H1 (cell line): ENCODE results near the gene ITSN1. TPM values are rescaled to one million over a fixed set of nuclear protein-coding genes. Genes with fewer than 3 reads are reported as not detected.
A peak's percentile ranks its signal among the peaks of the same experiment; 100 is the strongest.

Experiments
- CTCF ChIA-PET: fragments of 300-600 bp; sonication (Branson Sonifier 250); formaldehyde crosslinking; loops from one replicate; lab custom pipeline; 2021; ENCODE audit not compliant: partially characterized antibody; lab: Charles Lee
- POLR2A ChIA-PET: fragments of 300-600 bp; sonication (Branson Sonifier 250); formaldehyde crosslinking; loops from one replicate; lab custom pipeline; 2021; ENCODE audit warnings: inconsistent platforms; ENCODE audit not compliant: partially characterized antibody; lab: Charles Lee
- DNase-seq, 2 experiments: peaks; one replicate each; pipeline versions ENCODE4 v3.0.0 to v3.0.0-alpha.2; 2010 to 2022; ENCODE audit warnings: low spot score in 2 of 2, low read depth in 1 of 2, mixed read lengths in 1 of 2
- FAIRE-seq: peaks from 2 replicates; lab custom pipeline; 2011; peaks lifted over from hg19 to GRCh38; lab: Jason Lieb, UNC
- H2AFZ ChIP-seq: 2 replicates; pipeline ENCODE4 v1.8.1; 2012; ENCODE audit warnings: low read length, inconsistent platforms
- H2AK5ac ChIP-seq: 2 replicates; pipeline ENCODE4 v1.6.1; 2013; ENCODE audit warnings: low read depth, low read length
- H2BK120ac ChIP-seq: replicated peaks from 2 replicates; pipeline ENCODE3; 2013; ENCODE audit warnings: low read depth, low read length, inconsistent platforms
- H2BK12ac ChIP-seq: 2 replicates; pipeline ENCODE4 v1.6.1; 2013; ENCODE audit warnings: low read depth, low read length
- H2BK15ac ChIP-seq: 2 replicates; pipeline ENCODE4 v1.6.1; 2013; ENCODE audit warnings: low read length
- H2BK20ac ChIP-seq: 2 replicates; pipeline ENCODE4 v1.6.1; 2013; ENCODE audit warnings: low read length
- H2BK5ac ChIP-seq: 2 replicates; pipeline ENCODE4 v1.6.1; 2013; ENCODE audit warnings: low read depth, low read length
- H3K14ac ChIP-seq: 2 replicates; pipeline ENCODE4 v1.6.1; 2013; ENCODE audit warnings: inconsistent platforms; ENCODE audit not compliant: insufficient read length
- H3K18ac ChIP-seq: 2 replicates; pipeline ENCODE4 v1.6.1; 2013; ENCODE audit warnings: low read length; ENCODE audit errors: extremely low read depth
- H3K23ac ChIP-seq: 2 replicates; pipeline ENCODE4 v1.6.1; 2013; ENCODE audit warnings: inconsistent platforms; ENCODE audit not compliant: insufficient read length
- H3K23me2 ChIP-seq: 2 replicates; pipeline ENCODE4 v1.6.1; 2013; ENCODE audit warnings: low read depth, low read length
- H3K27ac ChIP-seq: 2 replicates; pipeline ENCODE4 v1.6.1; 2011; ENCODE audit warnings: low read depth, low read length, inconsistent platforms
- H3K27me3 ChIP-seq, 4 experiments: replicated peaks in 1 of 4; 1 replicate in 1 of 4; 2 replicates in 3 of 4; pipeline versions ENCODE4 v1.6.1 to v1.8.1; 2011 to 2013; ENCODE audit warnings: low read length in 3 of 4, mild to moderate bottlenecking in 3 of 4, inconsistent platforms in 2 of 4, mixed read lengths in 2 of 4, moderate library complexity in 1 of 4; ENCODE audit not compliant: control insufficient read depth in 3 of 4, insufficient read depth in 3 of 4; ENCODE audit errors: extremely low read depth in 1 of 4
- H3K36me3 ChIP-seq, 4 experiments: 2 replicates each; pipeline versions ENCODE4 v1.6.1 to v1.8.1; 2011 to 2013; ENCODE audit warnings: mild to moderate bottlenecking in 4 of 4, low read length in 3 of 4, moderate library complexity in 2 of 4, control low read depth in 1 of 4, inconsistent platforms in 1 of 4; ENCODE audit not compliant: insufficient read depth in 4 of 4, control insufficient read depth in 2 of 4
- H3K4ac ChIP-seq: replicated peaks from 2 replicates; pipeline ENCODE3; 2013; ENCODE audit warnings: low read length, low read depth, mixed read lengths, inconsistent platforms; ENCODE audit not compliant: insufficient read length
- H3K4me1 ChIP-seq, 4 experiments: replicated peaks in 1 of 4; 1 replicate in 1 of 4; 2 replicates in 3 of 4; pipeline versions ENCODE4 v1.6.1 to v1.8.1; 2011 to 2013; ENCODE audit warnings: low read length in 3 of 4, inconsistent platforms in 2 of 4, mixed read lengths in 1 of 4; ENCODE audit not compliant: insufficient read depth in 4 of 4, control insufficient read depth in 3 of 4
- H3K4me2 ChIP-seq, 2 experiments: 2 replicates each; pipeline versions ENCODE4 v1.6.1 to v1.8.1; 2011 to 2013; ENCODE audit warnings: low read depth in 2 of 2, low read length in 2 of 2, control low read depth in 1 of 2, inconsistent platforms in 1 of 2, mild to moderate bottlenecking in 1 of 2; ENCODE audit not compliant: insufficient read depth in 1 of 2
- H3K4me3 ChIP-seq, 4 experiments: fragments of 200-600, 300-600 bp in 1 of 4; sonication (generic), shearing (Covaris generic), sonication (Bioruptor Twin) in 1 of 4; 2 replicates each; pipeline versions ENCODE4 v1.5.1 to v1.8.1; 2011 to 2016; ENCODE audit warnings: low read length in 4 of 4, low read depth in 3 of 4, control low read depth in 2 of 4, inconsistent platforms in 2 of 4, mild to moderate bottlenecking in 2 of 4, mixed read lengths in 1 of 4, moderate library complexity in 1 of 4; ENCODE audit not compliant: insufficient read depth in 2 of 4; ENCODE audit errors: extremely low read depth in 1 of 4
- H3K56ac ChIP-seq: replicated peaks from 2 replicates; pipeline ENCODE3; 2013; ENCODE audit warnings: low read depth, mild to moderate bottlenecking, mixed read lengths, low read length, inconsistent platforms; ENCODE audit not compliant: insufficient read length
- H3K79me1 ChIP-seq: 2 replicates; pipeline ENCODE4 v1.6.1; 2013; ENCODE audit warnings: low read depth, low read length, control low read depth
- H3K79me2 ChIP-seq, 2 experiments: 2 replicates each; pipeline versions ENCODE4 v1.6.1 to v1.8.1; 2012 to 2013; ENCODE audit warnings: low read length in 2 of 2, mild to moderate bottlenecking in 2 of 2, inconsistent platforms in 1 of 2; ENCODE audit not compliant: insufficient read depth in 2 of 2, control insufficient read depth in 1 of 2
- H3K9ac ChIP-seq, 4 experiments: replicated peaks in 1 of 4; 1 replicate in 1 of 4; 2 replicates in 3 of 4; pipeline versions ENCODE4 v1.6.1 to v1.8.1; 2011 to 2013; ENCODE audit warnings: low read depth in 3 of 4, low read length in 3 of 4, control low read depth in 2 of 4, mild to moderate bottlenecking in 2 of 4, moderate library complexity in 2 of 4, inconsistent platforms in 1 of 4; ENCODE audit errors: extremely low read depth in 1 of 4
- H3K9me3 ChIP-seq, 2 experiments: 2 replicates each; pipeline versions ENCODE4 v1.6.1 to v1.8.1; 2012 to 2013; ENCODE audit warnings: mild to moderate bottlenecking in 2 of 2, moderate library complexity in 2 of 2, control low read depth in 1 of 2, inconsistent platforms in 1 of 2, low read depth in 1 of 2, low read length in 1 of 2, mixed read lengths in 1 of 2; ENCODE audit not compliant: insufficient read depth in 2 of 2
- H4K20me1 ChIP-seq, 2 experiments: replicated peaks in 1 of 2; 2 replicates each; pipeline versions ENCODE3 to v1.8.1; 2011 to 2013; ENCODE audit warnings: inconsistent platforms in 2 of 2, low read length in 2 of 2, mild to moderate bottlenecking in 1 of 2; ENCODE audit not compliant: insufficient read depth in 2 of 2, control insufficient read depth in 1 of 2
- H4K5ac ChIP-seq: 2 replicates; pipeline ENCODE4 v1.6.1; 2013; ENCODE audit warnings: low read length, low read depth, mixed read lengths, inconsistent platforms; ENCODE audit not compliant: insufficient read length
- H4K8ac ChIP-seq: 2 replicates; pipeline ENCODE4 v1.8.0; 2013; ENCODE audit warnings: mild to moderate bottlenecking, moderate library complexity, low read length, inconsistent platforms; ENCODE audit not compliant: insufficient read depth; ENCODE audit errors: extremely low read depth
- H4K91ac ChIP-seq: replicated peaks from 2 replicates; pipeline ENCODE3; 2013; ENCODE audit warnings: low read length, mixed read lengths, inconsistent platforms; ENCODE audit not compliant: insufficient read length
- FOSL1 ChIP-seq: IDR thresholded peaks from 2 replicates; pipeline ENCODE4 v1.6.1; 2011; ENCODE audit warnings: mild to moderate bottlenecking, low read depth, low read length, moderate library complexity; ENCODE audit not compliant: insufficient read depth
- HDAC6 ChIP-seq: IDR thresholded peaks from one replicate; pipeline ENCODE4 v1.7.1; 2012; ENCODE audit warnings: low read depth, mild to moderate bottlenecking, inconsistent platforms, low read length, moderate library complexity
- KDM1A ChIP-seq: fragments of 200-600, 300-600 bp; sonication (generic); IDR thresholded peaks from 2 replicates; pipeline ENCODE4 v1.7.1; 2016; ENCODE audit warnings: mild to moderate bottlenecking, low read length, borderline replicate concordance
- MAFK ChIP-seq: IDR thresholded peaks from 2 replicates; pipeline ENCODE4 v1.6.1; 2012; ENCODE audit warnings: low read depth, mild to moderate bottlenecking, improper control_type of control experiment, low read length
- PHF8 ChIP-seq: fragments of 200-600 bp; sonication (generic); conservative IDR thresholded peaks from 2 replicates; pipeline ENCODE4 v1.7.1; 2012; ENCODE audit warnings: low read depth, mild to moderate bottlenecking, inconsistent platforms, low read length, moderate library complexity
- POLR2A ChIP-seq, 2 experiments: IDR thresholded peaks; 1 replicate in 1 of 2; 2 replicates in 1 of 2; pipeline ENCODE4 v1.6.1; 2011; ENCODE audit warnings: low read depth in 2 of 2, low read length in 2 of 2, mild to moderate bottlenecking in 2 of 2; ENCODE audit errors: control extremely low read depth in 1 of 2
- SAP30 ChIP-seq: fragments of 300-600 bp; sonication (generic); IDR thresholded peaks from 2 replicates; pipeline ENCODE4 v1.7.1; 2012; ENCODE audit warnings: low read length, moderate library complexity, mild to moderate bottlenecking, inconsistent platforms; ENCODE audit not compliant: insufficient read depth, insufficient replicate concordance
- TAF7 ChIP-seq: optimal IDR thresholded peaks from 2 replicates; pipeline ENCODE3; 2011; ENCODE audit warnings: low read depth, mild to moderate bottlenecking, inconsistent platforms, low read length, moderate library complexity, borderline replicate concordance
- WGBS, 2 experiments: shearing (Covaris generic) in 1 of 2; methylation state at CpG; one replicate each; pipeline versions ENCODE4 v1.1.6 to v1.1.7; 2013 to 2015; ENCODE audit warnings: low lambda C conversion rate in 2 of 2, mixed read lengths in 2 of 2, inconsistent platforms in 1 of 2, low coverage in 1 of 2, missing lambda C conversion rate in 1 of 2; ENCODE audit not compliant: insufficient replicate concordance in 2 of 2, insufficient coverage in 1 of 2, insufficient read length in 1 of 2; ENCODE audit errors: extremely low coverage in 1 of 2, missing lambda C conversion rate in 1 of 2; 5-methylcytosine and 5-hydroxymethylcytosine counted together
- polyA plus RNA-seq, 7 experiments: library from polyadenylated mRNA; depleted of rRNA in 3 of 7; stranded (reverse) in 5 of 7; unstranded in 2 of 7; fragments of >200 nt in 5 of 7; fragments of 200-250 nt in 2 of 7; gene quantifications; 1 replicate in 5 of 7; 2 replicates in 1 of 7; 4 replicates in 1 of 7; pipeline versions ENCODE4 v1.2.1 to v1.2.3, GENCODE V29; 2011 to 2013; ENCODE audit warnings: missing spikeins in 2 of 7, mixed read lengths in 2 of 7
- total RNA-seq: library from RNA; stranded (reverse); fragmentation: NEBNext Ultra II Directional; extraction: Animal tissue kit (Norgen Biotek cat#: 25700); gene quantifications from 2 replicates; pipeline ENCODE4 v1.2.1, GENCODE V29; 2021

Gene ITSN1
- total and polyA plus RNA-seq, 2 of the 8 experiments (the other 6 are each of a cell fraction or from before 2014, with no cell fraction given): 60.8 to 78.1 TPM

GRCh38 chr21:33688353-33688752 lies 46.1 kb downstream of the ITSN1 start:
- Histone ChIP-seq H2BK20ac (peak overlapping the region; percentile 26; the same call in 1 of the 2 replicates), H2AK5ac (peak overlapping the region; percentile 47; the same call in 1 of the 2 replicates), H2BK12ac (no peak overlapping the region), H3K4ac (no peak overlapping the region), H2BK5ac (no peak overlapping the region), H3K23ac (no peak overlapping the region), H3K18ac (peak overlapping the region; percentile 79; the same call in 1 of the 2 replicates), H3K23me2 (no peaks in the 10 kb centered on the region), H2BK120ac (no peak overlapping the region), H4K91ac (no peak overlapping the region), H3K27me3 (no peaks in the 10 kb centered on the region), H3K4me1 (peaks cover 0 to 53% (median 28%) of the 10 kb centered on the region in 4 experiments; a peak in 6 of 7 replicates), H3K56ac (no peak overlapping the region), H3K14ac (no peak overlapping the region), H3K27ac (no peak overlapping the region), H4K5ac (no peak overlapping the region), H2BK15ac (peak overlapping the region; percentile 76; the same call in 1 of the 2 replicates), H3K4me3 (no peak overlapping the region), H3K9ac (no peak overlapping the region), H2AFZ (no peak overlapping the region), H3K79me1 (no peaks in the 10 kb centered on the region; the same call in none of the 2 replicates), H3K4me2 (no peak overlapping the region), H3K9me3 (no peaks in the 10 kb centered on the region), H4K8ac (no peak overlapping the region), H4K20me1 (peaks cover 12 to 13% of the 10 kb centered on the region in 2 experiments), H3K79me2 (peaks cover 17 to 80% of the 10 kb centered on the region in 2 experiments), H3K36me3 (no peaks in the 10 kb centered on the region)
- ChIA-PET CTCF (no interaction called here), POLR2A (no interaction called here)
- DNase-seq (no peak), FAIRE-seq (no peak)
- WGBS, 2 experiments: 78% methylated on average over 1 of the region's 1 CpG; no CpG with 5 or more reads in 1 of the 2 experiments
- TF ChIP-seq POLR2A (IDR thresholded peaks at IDR 0.05; ENCODE audit: control extremely low read depth in 1 of 2, low read depth in 2 of 2, low read length in 2 of 2): no peak
- TF ChIP-seq HDAC6: no peak
- TF ChIP-seq SAP30: no peak
- TF ChIP-seq KDM1A: no peak
- no peak for TF ChIP-seq MAFK
- TF ChIP-seq PHF8: no peak
- TF ChIP-seq TAF7: no peak
- no peak for TF ChIP-seq FOSL1
